ENCODE results near the gene NOP10.

- TF ChIP-seq EZH2 (IDR thresholded peaks at IDR 0.05; ENCODE audit: low read length) = no peak
- TF ChIP-seq, protein P1, sequence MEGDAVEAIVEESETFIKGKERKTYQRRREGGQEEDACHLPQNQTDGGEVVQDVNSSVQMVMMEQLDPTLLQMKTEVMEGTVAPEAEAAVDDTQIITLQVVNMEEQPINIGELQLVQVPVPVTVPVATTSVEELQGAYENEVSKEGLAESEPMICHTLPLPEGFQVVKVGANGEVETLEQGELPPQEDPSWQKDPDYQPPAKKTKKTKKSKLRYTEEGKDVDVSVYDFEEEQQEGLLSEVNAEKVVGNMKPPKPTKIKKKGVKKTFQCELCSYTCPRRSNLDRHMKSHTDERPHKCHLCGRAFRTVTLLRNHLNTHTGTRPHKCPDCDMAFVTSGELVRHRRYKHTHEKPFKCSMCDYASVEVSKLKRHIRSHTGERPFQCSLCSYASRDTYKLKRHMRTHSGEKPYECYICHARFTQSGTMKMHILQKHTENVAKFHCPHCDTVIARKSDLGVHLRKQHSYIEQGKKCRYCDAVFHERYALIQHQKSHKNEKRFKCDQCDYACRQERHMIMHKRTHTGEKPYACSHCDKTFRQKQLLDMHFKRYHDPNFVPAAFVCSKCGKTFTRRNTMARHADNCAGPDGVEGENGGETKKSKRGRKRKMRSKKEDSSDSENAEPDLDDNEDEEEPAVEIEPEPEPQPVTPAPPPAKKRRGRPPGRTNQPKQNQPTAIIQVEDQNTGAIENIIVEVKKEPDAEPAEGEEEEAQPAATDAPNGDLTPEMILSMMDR (optimal IDR thresholded peaks at IDR 0.05 in 1 of 3, IDR thresholded peaks at IDR 0.05 in 1 of 3, conservative IDR thresholded peaks at IDR 0.05 in 1 of 3; ENCODE audit: extremely low read depth in 1 of 3, insufficient read depth in 2 of 3, low read length in 3 of 3) = no peak
Measured at GRCh38 chr15:34370643-34371042, 27.7 kb upstream of the NOP10 start.

Measured in keratinocyte (primary cell).